Measurements from ENCODE around the gene PECR.
A peak's percentile ranks its signal among the peaks of the same experiment; 100 is the strongest.

PECR gene

GRCh38 chr2:216014986-216015385, 66.6 kb downstream of the PECR start:
- peak overlapping the region; percentile 96 for H3K27ac ChIP-seq (ENCODE audit: low read length)
- H3K9ac ChIP-seq (ENCODE audit: low read length) = peak overlapping the region; percentile 77; the same call in 1 of the 2 replicates
- peak overlapping the region; percentile 79; the same call in 1 of the 2 replicates for H3K4me2 ChIP-seq (ENCODE audit: low read depth, low read length)
- no peaks in the 10 kb centered on the region for H3K9me2 ChIP-seq (replicated peaks; ENCODE audit: insufficient read depth, low read length)
- no peak for DNase-seq
- no peaks in the 10 kb centered on the region for H3K27me3 ChIP-seq (replicated peaks; ENCODE audit: insufficient read depth, low read length)
- H3K9me3 ChIP-seq (replicated peaks; ENCODE audit: insufficient read depth, low read length) = no peaks in the 10 kb centered on the region
- H3K36me3 ChIP-seq (replicated peaks; ENCODE audit: insufficient read depth, low read length) = no peaks in the 10 kb centered on the region
- no peak for TF ChIP-seq EZH2 (optimal IDR thresholded peaks at IDR 0.05; ENCODE audit: low read depth, low read length)
- TF ChIP-seq EZH2phosphoT487 (IDR thresholded peaks at IDR 0.05; ENCODE audit: low read length) = no peak
- TF ChIP-seq, protein P1, sequence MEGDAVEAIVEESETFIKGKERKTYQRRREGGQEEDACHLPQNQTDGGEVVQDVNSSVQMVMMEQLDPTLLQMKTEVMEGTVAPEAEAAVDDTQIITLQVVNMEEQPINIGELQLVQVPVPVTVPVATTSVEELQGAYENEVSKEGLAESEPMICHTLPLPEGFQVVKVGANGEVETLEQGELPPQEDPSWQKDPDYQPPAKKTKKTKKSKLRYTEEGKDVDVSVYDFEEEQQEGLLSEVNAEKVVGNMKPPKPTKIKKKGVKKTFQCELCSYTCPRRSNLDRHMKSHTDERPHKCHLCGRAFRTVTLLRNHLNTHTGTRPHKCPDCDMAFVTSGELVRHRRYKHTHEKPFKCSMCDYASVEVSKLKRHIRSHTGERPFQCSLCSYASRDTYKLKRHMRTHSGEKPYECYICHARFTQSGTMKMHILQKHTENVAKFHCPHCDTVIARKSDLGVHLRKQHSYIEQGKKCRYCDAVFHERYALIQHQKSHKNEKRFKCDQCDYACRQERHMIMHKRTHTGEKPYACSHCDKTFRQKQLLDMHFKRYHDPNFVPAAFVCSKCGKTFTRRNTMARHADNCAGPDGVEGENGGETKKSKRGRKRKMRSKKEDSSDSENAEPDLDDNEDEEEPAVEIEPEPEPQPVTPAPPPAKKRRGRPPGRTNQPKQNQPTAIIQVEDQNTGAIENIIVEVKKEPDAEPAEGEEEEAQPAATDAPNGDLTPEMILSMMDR (IDR thresholded peaks at IDR 0.05; ENCODE audit: low read length) = no peak
- peak overlapping the region; percentile 51; the same call in 1 of the 2 replicates for H2AFZ ChIP-seq (ENCODE audit: low read length)
- H4K20me1 ChIP-seq (ENCODE audit: insufficient read depth, low read length) = no peaks in the 10 kb centered on the region
- H3K4me3 ChIP-seq (ENCODE audit: low read length) = peak overlapping the region; percentile 35; the same call in 1 of the 2 replicates
- peaks cover 39% of the 10 kb centered on the region for H3K4me1 ChIP-seq (ENCODE audit: low read length)
- peaks cover 34% of the 10 kb centered on the region for H3K79me2 ChIP-seq (ENCODE audit: low read length)
- peaks cover 46% of the 10 kb centered on the region for H3F3A ChIP-seq (ENCODE audit: insufficient read depth, low read length)

DNA sequence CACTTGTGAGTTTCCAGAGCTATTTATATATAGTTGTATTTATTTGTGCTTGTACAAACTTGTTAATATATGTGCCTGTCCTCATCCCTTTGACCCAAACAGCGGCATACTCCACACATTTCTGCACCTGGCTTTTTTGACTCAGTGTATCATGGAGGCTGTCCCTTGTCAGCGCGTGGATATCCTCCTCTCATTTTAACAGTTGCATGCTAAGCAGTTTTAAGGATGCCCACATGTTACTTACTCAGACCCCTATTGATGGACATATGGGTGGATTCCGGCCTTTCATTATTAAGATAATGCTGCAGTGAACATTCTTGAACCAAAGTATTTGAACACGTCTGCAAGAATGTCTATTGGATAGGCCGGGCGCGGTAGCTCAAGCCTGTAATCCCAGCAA, 67.6 kb downstream of the PECR start:
- Histone ChIP-seq H3K36me3 (replicated peaks; ENCODE audit: insufficient read depth, low read length) (no peaks in the 10 kb centered on the region), H3K27ac (ENCODE audit: low read length) (peak overlapping the region; percentile 60; the same call in 1 of the 2 replicates), H3K27me3 (replicated peaks; ENCODE audit: insufficient read depth, low read length) (no peaks in the 10 kb centered on the region), H2AFZ (ENCODE audit: low read length) (no peak overlapping the region), H3K4me3 (ENCODE audit: low read length) (no peak overlapping the region), H3K4me2 (ENCODE audit: low read depth, low read length) (peak overlapping the region; percentile 31; the same call in 1 of the 2 replicates), H3F3A (ENCODE audit: insufficient read depth, low read length) (peaks cover 46% of the 10 kb centered on the region), H3K9ac (ENCODE audit: low read length) (peak overlapping the region; percentile 30; the same call in 1 of the 2 replicates), H3K4me1 (ENCODE audit: low read length) (peaks cover 39% of the 10 kb centered on the region), H3K9me2 (replicated peaks; ENCODE audit: insufficient read depth, low read length) (no peaks in the 10 kb centered on the region), H3K79me2 (ENCODE audit: low read length) (peaks cover 43% of the 10 kb centered on the region), H3K9me3 (replicated peaks; ENCODE audit: insufficient read depth, low read length) (no peaks in the 10 kb centered on the region), H4K20me1 (ENCODE audit: insufficient read depth, low read length) (no peaks in the 10 kb centered on the region)
- DNase-seq = no peak
- TF ChIP-seq EZH2 (optimal IDR thresholded peaks at IDR 0.05; ENCODE audit: low read depth, low read length) (no peak), EZH2phosphoT487 (IDR thresholded peaks at IDR 0.05; ENCODE audit: low read length) (no peak)
- TF ChIP-seq, protein P1 (IDR thresholded peaks at IDR 0.05; ENCODE audit: low read length) = no peak

GRCh38 chr2:216013080-216013909, 68.3 kb downstream of the PECR start, which contains the start of gene MREG:
MREG (minus strand) TSS chr2:216013551; CDS start chr2:216013327, 224 bp downstream.
- peak; percentile 92 for DNase-seq
- Histone ChIP-seq H3F3A (ENCODE audit: insufficient read depth, low read length) (peaks cover 46% of the 10 kb centered on the region), H3K9me2 (replicated peaks; ENCODE audit: insufficient read depth, low read length) (no peaks in the 10 kb centered on the region), H4K20me1 (ENCODE audit: insufficient read depth, low read length) (no peaks in the 10 kb centered on the region), H3K4me3 (ENCODE audit: low read length) (peak within 1 kb of the TSS; percentile 94), H3K4me2 (ENCODE audit: low read depth, low read length) (peak within 1 kb of the TSS; percentile 62), H2AFZ (ENCODE audit: low read length) (peak within 1 kb of the TSS; percentile 65), H3K36me3 (replicated peaks; ENCODE audit: insufficient read depth, low read length) (no peaks in the 10 kb centered on the region), H3K4me1 (ENCODE audit: low read length) (peaks cover 36% of the 10 kb centered on the region), H3K9me3 (replicated peaks; ENCODE audit: insufficient read depth, low read length) (no peaks in the 10 kb centered on the region), H3K27ac (ENCODE audit: low read length) (peak within 1 kb of the TSS; percentile 60; the same call in 1 of the 2 replicates), H3K27me3 (replicated peaks; ENCODE audit: insufficient read depth, low read length) (no peaks in the 10 kb centered on the region), H3K9ac (ENCODE audit: low read length) (peak within 1 kb of the TSS; percentile 82), H3K79me2 (ENCODE audit: low read length) (peaks cover 49% of the 10 kb centered on the region)
- TF ChIP-seq, protein P1 (IDR thresholded peaks at IDR 0.05; ENCODE audit: low read length) = peak; percentile 61
- TF ChIP-seq EZH2phosphoT487 (IDR thresholded peaks at IDR 0.05; ENCODE audit: low read length) (no peak), EZH2 (optimal IDR thresholded peaks at IDR 0.05; ENCODE audit: low read depth, low read length) (no peak)

Data from MM.1S (cell line).